Measurements from ENCODE around the gene DSCAML1.
"Not testable (repeated sequence)": the region's sequence is repeated elsewhere in the genome, so short reads cannot be mapped to it uniquely, and the experiment has no call there.

Gene DSCAML1

GRCh38 chr11:117470576-117470975 lies 326.4 kb downstream of the DSCAML1 start:
- DNase-seq (ENCODE audit: low read depth, low spot score), result no peak

- no peak for DNase-seq (ENCODE audit: low read depth, low spot score)
These were observed 328.1 kb downstream of the DSCAML1 start for GRCh38 chr11:117468888-117469287.

GRCh38 chr11:117467770-117468169 lies 329.2 kb downstream of the DSCAML1 start:
- DNase-seq (ENCODE audit: low read depth, low spot score), result no peak

GRCh38 chr11:117466966-117467365 lies 330.1 kb downstream of the DSCAML1 start:
- no peak for DNase-seq (ENCODE audit: low read depth, low spot score)

- no peak for DNase-seq (ENCODE audit: low read depth, low spot score)
These were observed 331.6 kb downstream of the DSCAML1 start for GRCh38 chr11:117465236-117465997.

- no peak for DNase-seq (ENCODE audit: low read depth, low spot score)
These were observed 332.2 kb downstream of the DSCAML1 start for GRCh38 chr11:117464778-117465177.

- no peak for DNase-seq (ENCODE audit: low read depth, low spot score)
These were observed 334.2 kb downstream of the DSCAML1 start for GRCh38 chr11:117462864-117463247.

GRCh38 chr11:117462183-117462863 lies 334.7 kb downstream of the DSCAML1 start:
- no peak for DNase-seq (ENCODE audit: low read depth, low spot score)

GRCh38 chr11:117461396-117462182 lies 335.4 kb downstream of the DSCAML1 start:
- DNase-seq (ENCODE audit: low read depth, low spot score), result no peak

- no peak for DNase-seq (ENCODE audit: low read depth, low spot score)
These were observed 337.1 kb downstream of the DSCAML1 start for GRCh38 chr11:117459979-117460300.

- DNase-seq (ENCODE audit: low read depth, low spot score), result no peak
These were observed 337.7 kb downstream of the DSCAML1 start for GRCh38 chr11:117459123-117459978.

- no peak for DNase-seq (ENCODE audit: low read depth, low spot score)
These were observed 338.5 kb downstream of the DSCAML1 start for GRCh38 chr11:117458275-117459122.

GRCh38 chr11:117457835-117458234 lies 339.2 kb downstream of the DSCAML1 start:
- DNase-seq (ENCODE audit: low read depth, low spot score), result no peak

- DNase-seq (ENCODE audit: low read depth, low spot score), result no peak
These were observed 339.8 kb downstream of the DSCAML1 start for GRCh38 chr11:117457031-117457785.

GRCh38 chr11:117456721-117457029 lies 340.3 kb downstream of the DSCAML1 start:
- not testable (repeated sequence) for DNase-seq (ENCODE audit: low read depth, low spot score)

GRCh38 chr11:117456027-117456720 lies 340.8 kb downstream of the DSCAML1 start:
- no peak for DNase-seq (ENCODE audit: low read depth, low spot score)

- DNase-seq (ENCODE audit: low read depth, low spot score), result no peak
These were observed 342.5 kb downstream of the DSCAML1 start for GRCh38 chr11:117454564-117454917.

GRCh38 chr11:117453886-117454563 lies 343.0 kb downstream of the DSCAML1 start:
- no peak for DNase-seq (ENCODE audit: low read depth, low spot score)

GRCh38 chr11:117449111-117449693 lies 347.8 kb downstream of the DSCAML1 start:
- no peak for DNase-seq (ENCODE audit: low read depth, low spot score)

All from brain pericyte (primary cell).